Ovary (tissue), 3 donors: ENCODE measurements around the gene NT5C3B.

Experiments
- POLR2A ChIP-seq: fragments of 450-650 bp; IDR thresholded peaks from one replicate; pipeline ENCODE4 v1.6.1; 2017; ENCODE audit warnings: antibody characterized with exemption, mild to moderate bottlenecking, moderate library complexity
- TF ChIP-seq, protein P1 (sequence below), 3 donors: fragments of 450-650 bp in 2 of 3; fragments of 200-600 bp in 1 of 3; IDR thresholded peaks; one replicate each; pipeline versions ENCODE4 v1.5.1 to v1.8.0; 2016 to 2022; ENCODE audit warnings: antibody characterized with exemption in 3 of 3, mild to moderate bottlenecking in 1 of 3
- donor health status: DM: no; HTN: no; CAD: no.

DNA sequence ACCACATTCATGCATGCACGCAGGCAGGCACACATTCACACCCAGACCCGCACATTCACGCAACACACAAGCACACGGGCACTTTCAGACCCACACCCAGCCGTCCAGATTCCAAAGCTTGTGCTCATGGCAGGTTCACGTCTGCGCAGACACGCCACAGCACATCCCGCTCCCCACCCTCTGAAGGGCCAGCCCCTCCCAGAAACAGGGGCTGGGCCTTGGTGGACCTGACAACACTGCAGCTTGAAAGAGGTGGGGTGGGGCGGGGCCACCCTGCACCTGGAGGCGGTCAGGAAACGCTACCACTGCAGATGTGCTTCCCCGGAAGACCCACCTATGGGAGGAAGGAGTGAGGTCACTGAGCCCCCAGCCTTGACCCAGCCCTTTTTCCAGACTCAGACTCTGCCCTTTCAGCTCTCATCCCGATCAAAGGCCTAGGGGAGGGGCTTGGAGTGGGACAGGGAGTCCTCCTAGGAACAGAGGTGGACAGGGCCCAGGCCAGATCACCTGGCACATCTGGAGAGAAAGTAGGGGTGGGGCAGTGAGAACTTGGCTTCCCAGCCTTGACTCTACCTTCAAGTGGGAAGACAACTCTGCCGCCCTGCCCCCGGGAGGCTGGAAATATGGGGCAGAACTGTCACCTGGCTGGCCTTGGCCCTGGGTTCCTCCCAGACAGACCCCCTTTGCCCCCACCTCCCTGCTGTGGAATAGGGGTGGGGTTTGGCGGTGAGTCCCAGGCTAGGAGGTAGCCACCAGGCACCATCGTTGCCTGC is 35.2 kb downstream of the NT5C3B start:
- TF ChIP-seq, protein P1, sequence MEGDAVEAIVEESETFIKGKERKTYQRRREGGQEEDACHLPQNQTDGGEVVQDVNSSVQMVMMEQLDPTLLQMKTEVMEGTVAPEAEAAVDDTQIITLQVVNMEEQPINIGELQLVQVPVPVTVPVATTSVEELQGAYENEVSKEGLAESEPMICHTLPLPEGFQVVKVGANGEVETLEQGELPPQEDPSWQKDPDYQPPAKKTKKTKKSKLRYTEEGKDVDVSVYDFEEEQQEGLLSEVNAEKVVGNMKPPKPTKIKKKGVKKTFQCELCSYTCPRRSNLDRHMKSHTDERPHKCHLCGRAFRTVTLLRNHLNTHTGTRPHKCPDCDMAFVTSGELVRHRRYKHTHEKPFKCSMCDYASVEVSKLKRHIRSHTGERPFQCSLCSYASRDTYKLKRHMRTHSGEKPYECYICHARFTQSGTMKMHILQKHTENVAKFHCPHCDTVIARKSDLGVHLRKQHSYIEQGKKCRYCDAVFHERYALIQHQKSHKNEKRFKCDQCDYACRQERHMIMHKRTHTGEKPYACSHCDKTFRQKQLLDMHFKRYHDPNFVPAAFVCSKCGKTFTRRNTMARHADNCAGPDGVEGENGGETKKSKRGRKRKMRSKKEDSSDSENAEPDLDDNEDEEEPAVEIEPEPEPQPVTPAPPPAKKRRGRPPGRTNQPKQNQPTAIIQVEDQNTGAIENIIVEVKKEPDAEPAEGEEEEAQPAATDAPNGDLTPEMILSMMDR (IDR thresholded peaks at IDR 0.05), result no peak
- no peak for TF ChIP-seq POLR2A
